Smooth muscle cell (in vitro differentiated cells): Measurements from ENCODE around the gene ANTXR1. TPM values are rescaled to one million over a fixed set of nuclear protein-coding genes. Genes with fewer than 3 reads are reported as not detected.
A peak's percentile ranks its signal among the peaks of the same experiment; 100 is the strongest.

ENCODE experiments used
- DNase-seq: peaks from one replicate; lab custom pipeline; 2025; ENCODE audit not compliant: unreplicated experiment; lab: John Stamatoyannopoulos, UW
- H2AFZ ChIP-seq: fragments of 200-600 bp; sonication (generic); 2 replicates; pipeline ENCODE4 v1.6.0; 2016; ENCODE audit warnings: antibody characterized with exemption, low read depth, mild to moderate bottlenecking
- H3F3A ChIP-seq: fragments of 200-600 bp; sonication (generic); 2 replicates; pipeline ENCODE4 v1.6.0; 2017; ENCODE audit warnings: antibody characterized with exemption, low read depth
- H3K27ac ChIP-seq: fragments of 200-600 bp; sonication (generic); 2 replicates; pipeline ENCODE4 v1.5.1; 2016; ENCODE audit warnings: low read depth, mild to moderate bottlenecking
- H3K27me3 ChIP-seq: fragments of 200-600 bp; sonication (generic); 2 replicates; pipeline ENCODE4 v1.6.1; 2016; ENCODE audit warnings: low read depth, mild to moderate bottlenecking
- H3K36me3 ChIP-seq: fragments of 200-600 bp; sonication (generic); 2 replicates; pipeline ENCODE4 v1.5.1; 2016; ENCODE audit warnings: low read depth
- H3K4me1 ChIP-seq: fragments of 200-600 bp; sonication (generic); 2 replicates; pipeline ENCODE4 v1.5.1; 2016; ENCODE audit warnings: low read depth
- H3K4me2 ChIP-seq: fragments of 200-600 bp; sonication (generic); 2 replicates; pipeline ENCODE4 v1.6.0; 2016; ENCODE audit warnings: mild to moderate bottlenecking
- H3K4me3 ChIP-seq: fragments of 200-600 bp; sonication (generic); 2 replicates; pipeline ENCODE4 v1.5.1; 2016; ENCODE audit warnings: mild to moderate bottlenecking
- H3K79me2 ChIP-seq: fragments of 200-600 bp; sonication (generic); 2 replicates; pipeline ENCODE4 v1.6.0; 2016; ENCODE audit warnings: low read depth, mild to moderate bottlenecking
- H3K9ac ChIP-seq: fragments of 200-600 bp; sonication (generic); 2 replicates; pipeline ENCODE4 v1.6.0; 2016; ENCODE audit warnings: low read depth
- H3K9me3 ChIP-seq: fragments of 200-600 bp; sonication (generic); replicated peaks from 2 replicates; pipeline ENCODE4 v1.5.1; 2016; ENCODE audit warnings: low read depth
- H4K20me1 ChIP-seq: fragments of 200-600 bp; sonication (generic); 2 replicates; pipeline ENCODE4 v1.6.0; 2016; ENCODE audit warnings: low read depth
- WGBS: methylation state at CpG from one replicate; pipeline ENCODE4 v1.1.7; 2016; ENCODE audit warnings: low lambda C conversion rate; 5-methylcytosine and 5-hydroxymethylcytosine counted together
- polyA plus RNA-seq: library from polyadenylated mRNA; unstranded; fragments of >200 nt; fragmentation: Nextera tagmentation; extraction: Ambion mirVana; gene quantifications from 2 replicates; pipeline ENCODE4 v1.2.1, GENCODE V29; 2016
- total RNA-seq: library from RNA; depleted of rRNA; stranded (reverse); fragments of >200 nt; gene quantifications from 2 replicates; pipeline ENCODE4 v1.2.3, GENCODE V29; 2014
- TF ChIP-seq, protein P1 (sequence below): fragments of 200-600 bp; sonication (generic); IDR thresholded peaks from 2 replicates; pipeline ENCODE4 v1.5.1; 2017; ENCODE audit warnings: borderline replicate concordance, mild to moderate bottlenecking, antibody characterized with exemption; ENCODE audit not compliant: insufficient read depth, poor library complexity, severe bottlenecking

Gene ANTXR1
- total and polyA plus RNA-seq, 2 experiments from 2014 or later, result 292 to 309 TPM

- H3K79me2 ChIP-seq, result peaks cover 42% of the 10 kb centered on the region
- TF ChIP-seq, protein P1, sequence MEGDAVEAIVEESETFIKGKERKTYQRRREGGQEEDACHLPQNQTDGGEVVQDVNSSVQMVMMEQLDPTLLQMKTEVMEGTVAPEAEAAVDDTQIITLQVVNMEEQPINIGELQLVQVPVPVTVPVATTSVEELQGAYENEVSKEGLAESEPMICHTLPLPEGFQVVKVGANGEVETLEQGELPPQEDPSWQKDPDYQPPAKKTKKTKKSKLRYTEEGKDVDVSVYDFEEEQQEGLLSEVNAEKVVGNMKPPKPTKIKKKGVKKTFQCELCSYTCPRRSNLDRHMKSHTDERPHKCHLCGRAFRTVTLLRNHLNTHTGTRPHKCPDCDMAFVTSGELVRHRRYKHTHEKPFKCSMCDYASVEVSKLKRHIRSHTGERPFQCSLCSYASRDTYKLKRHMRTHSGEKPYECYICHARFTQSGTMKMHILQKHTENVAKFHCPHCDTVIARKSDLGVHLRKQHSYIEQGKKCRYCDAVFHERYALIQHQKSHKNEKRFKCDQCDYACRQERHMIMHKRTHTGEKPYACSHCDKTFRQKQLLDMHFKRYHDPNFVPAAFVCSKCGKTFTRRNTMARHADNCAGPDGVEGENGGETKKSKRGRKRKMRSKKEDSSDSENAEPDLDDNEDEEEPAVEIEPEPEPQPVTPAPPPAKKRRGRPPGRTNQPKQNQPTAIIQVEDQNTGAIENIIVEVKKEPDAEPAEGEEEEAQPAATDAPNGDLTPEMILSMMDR, result peak; percentile 73
- peak overlapping the region; percentile 93 for H3K4me2 ChIP-seq
- H2AFZ ChIP-seq, result no peak overlapping the region
- H3K27ac ChIP-seq, result peak overlapping the region; percentile 70
- 26% methylated on average over 16 of the region's 27 CpGs for WGBS
- peak overlapping the region; percentile 70 for H3K9ac ChIP-seq
- H3K4me3 ChIP-seq, result peak overlapping the region; percentile 63
- H3F3A ChIP-seq, result peaks cover 23% of the 10 kb centered on the region
- no peaks in the 10 kb centered on the region for H3K27me3 ChIP-seq
- H3K9me3 ChIP-seq, result no peaks in the 10 kb centered on the region
- H3K4me1 ChIP-seq, result peaks cover 15% of the 10 kb centered on the region
- no peaks in the 10 kb centered on the region for H3K36me3 ChIP-seq
- peaks cover 29% of the 10 kb centered on the region for H4K20me1 ChIP-seq
- peak; percentile 65 for DNase-seq
These were observed 453 bp upstream of the ANTXR1 start for GRCh38 chr2:69012310-69013141.

GRCh38 chr2:69013840-69014821, 1.2 kb downstream of the ANTXR1 start:
- no peak for DNase-seq
- WGBS, result 2% methylated on average over 20 of the region's 20 CpGs

GRCh38 chr2:69017080-69017479, 4.1 kb downstream of the ANTXR1 start:
- peaks cover 26% of the 10 kb centered on the region for H3K4me1 ChIP-seq

More at GRCh38 chr2:69013840-69014821, 1.2 kb downstream of the ANTXR1 start:
- peaks cover 58% of the 10 kb centered on the region for H3K79me2 ChIP-seq
- peaks cover 20% of the 10 kb centered on the region for H3K4me1 ChIP-seq
- no peak overlapping the region for H2AFZ ChIP-seq
- peak overlapping the region; percentile 70 for H3K9ac ChIP-seq
- no peaks in the 10 kb centered on the region for H3K36me3 ChIP-seq
- H3K4me3 ChIP-seq, result peak overlapping the region; percentile 63
- TF ChIP-seq, protein P1, result no peak
- peak overlapping the region; percentile 93 for H3K4me2 ChIP-seq
- no peaks in the 10 kb centered on the region for H3K9me3 ChIP-seq
- peaks cover 23% of the 10 kb centered on the region for H3F3A ChIP-seq
- H3K27ac ChIP-seq, result peak overlapping the region; percentile 70
- H4K20me1 ChIP-seq, result peaks cover 45% of the 10 kb centered on the region
- no peaks in the 10 kb centered on the region for H3K27me3 ChIP-seq

More at GRCh38 chr2:69017080-69017479, 4.1 kb downstream of the ANTXR1 start:
- Histone ChIP-seq H3K9ac (no peak overlapping the region), H3K4me3 (peak overlapping the region; percentile 63), H3K4me2 (peak overlapping the region; percentile 93), H4K20me1 (peaks cover 75% of the 10 kb centered on the region), H3K36me3 (no peaks in the 10 kb centered on the region), H3K27ac (peak overlapping the region; percentile 70), H3K79me2 (peaks cover 87% of the 10 kb centered on the region), H3F3A (peaks cover 19% of the 10 kb centered on the region), H3K9me3 (no peaks in the 10 kb centered on the region), H3K27me3 (no peaks in the 10 kb centered on the region), H2AFZ (no peak overlapping the region)
- no peak for DNase-seq
- TF ChIP-seq, protein P1, result no peak
- 21% methylated on average over 5 of the region's 5 CpGs for WGBS
